ENCODE measurements around the gene MFSD11.
"Not testable (repeated sequence)": the region's sequence is repeated elsewhere in the genome, so short reads cannot be mapped to it uniquely, and the experiment has no call there.

Gene MFSD11

GRCh38 chr17:76748657-76749056, 10.7 kb downstream of the MFSD11 start:
- DNase-seq = no peak

- no peak for DNase-seq
These were observed 13.6 kb downstream of the MFSD11 start for GRCh38 chr17:76751416-76751993.

DNA sequence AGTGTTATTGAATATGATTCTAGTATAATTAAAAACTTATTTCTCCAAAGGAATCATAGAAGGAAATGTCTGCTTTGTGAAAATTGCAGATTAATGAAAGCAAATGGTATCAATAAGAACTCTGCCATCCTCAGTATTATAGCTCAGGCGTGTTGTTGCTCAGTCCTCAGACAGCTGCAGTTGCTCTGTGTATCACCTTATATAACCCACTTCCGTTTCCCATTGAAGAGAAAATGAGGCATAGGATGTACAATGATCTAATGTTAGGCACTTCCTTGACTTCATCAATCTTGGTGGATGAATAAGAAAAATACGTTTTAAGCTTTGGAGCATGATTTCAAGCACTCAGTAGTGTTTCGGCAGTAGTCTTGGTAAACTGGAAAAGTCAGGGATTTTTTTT, 14.1 kb downstream of the MFSD11 start:
- no peak for DNase-seq

DNA sequence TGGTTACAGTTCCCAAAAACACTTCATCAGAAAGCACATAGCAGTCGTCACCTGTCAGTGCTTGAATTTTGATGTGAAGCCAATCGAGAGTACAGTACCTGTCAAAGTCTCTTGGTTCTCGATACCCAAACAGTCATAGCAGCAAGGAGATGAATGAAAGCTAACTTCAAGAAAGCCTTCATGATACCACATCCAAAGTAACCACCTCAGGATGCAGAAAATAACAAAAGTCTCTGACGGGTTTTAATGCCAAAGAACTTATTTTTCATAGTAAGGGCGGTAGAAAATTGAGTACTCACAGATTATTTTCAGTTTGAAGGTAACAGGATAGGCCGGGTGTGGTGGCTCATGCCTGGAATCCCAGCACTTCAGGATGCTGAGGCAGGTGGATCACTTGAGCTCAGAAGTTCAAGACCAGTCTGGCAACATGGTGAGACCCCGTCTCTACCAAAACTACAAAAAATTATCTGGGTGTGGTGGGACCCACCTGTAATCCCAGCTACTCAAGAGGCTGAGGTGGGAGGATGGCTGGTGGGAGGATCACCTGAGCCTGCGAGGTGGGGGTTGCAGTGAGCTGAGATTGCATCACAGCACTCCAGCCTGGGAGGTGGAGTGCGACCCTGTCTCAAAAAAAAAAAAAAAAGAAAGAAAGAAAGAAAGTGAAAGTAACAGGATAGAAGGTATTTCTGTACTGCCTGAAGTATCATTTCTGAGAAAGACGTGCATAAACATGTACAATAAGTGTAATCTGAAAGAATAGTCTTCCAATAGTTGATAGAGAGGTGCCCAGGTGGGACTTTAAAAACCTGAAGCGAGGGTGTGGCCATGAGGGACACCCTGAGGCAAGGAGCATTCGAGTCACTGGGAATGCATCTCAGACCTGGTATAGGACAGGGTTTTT, 15.4 kb downstream of the MFSD11 start:
- no peak for DNase-seq

GRCh38 chr17:76755285-76755684, 17.4 kb downstream of the MFSD11 start:
- DNase-seq = no peak

DNA sequence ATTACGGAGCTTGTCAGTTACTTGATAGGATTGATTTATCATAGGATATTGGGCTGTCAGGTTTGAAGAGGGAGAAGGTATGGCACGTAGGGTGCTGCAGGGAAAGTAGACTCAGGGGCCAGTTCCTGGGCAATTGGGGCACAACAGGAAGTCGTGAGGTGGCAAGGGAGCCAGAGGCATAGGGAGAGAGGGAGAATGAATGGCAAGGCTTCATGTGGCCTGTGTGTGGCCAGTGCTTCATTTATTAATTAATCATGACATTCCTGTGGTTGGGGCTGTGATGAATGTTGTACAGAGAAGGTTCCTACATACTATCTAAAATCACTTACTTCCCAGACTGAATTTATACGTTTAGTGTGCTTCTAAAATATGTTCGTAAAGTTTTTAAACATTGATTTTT, 19.3 kb downstream of the MFSD11 start:
- DNase-seq = no peak

GRCh38 chr17:76758570-76758969, 20.7 kb downstream of the MFSD11 start:
- no peak for DNase-seq

- DNase-seq = no peak
These were observed 35.1 kb downstream of the MFSD11 start for GRCh38 chr17:76772842-76773525.

GRCh38 chr17:76775021-76775600, 37.2 kb downstream of the MFSD11 start:
- DNase-seq = no peak

GRCh38 chr17:76781056-76781982, 43.4 kb downstream of the MFSD11 start:
- DNase-seq = no peak

GRCh38 chr17:76783146-76783545, 45.2 kb downstream of the MFSD11 start:
- no peak for DNase-seq

DNA sequence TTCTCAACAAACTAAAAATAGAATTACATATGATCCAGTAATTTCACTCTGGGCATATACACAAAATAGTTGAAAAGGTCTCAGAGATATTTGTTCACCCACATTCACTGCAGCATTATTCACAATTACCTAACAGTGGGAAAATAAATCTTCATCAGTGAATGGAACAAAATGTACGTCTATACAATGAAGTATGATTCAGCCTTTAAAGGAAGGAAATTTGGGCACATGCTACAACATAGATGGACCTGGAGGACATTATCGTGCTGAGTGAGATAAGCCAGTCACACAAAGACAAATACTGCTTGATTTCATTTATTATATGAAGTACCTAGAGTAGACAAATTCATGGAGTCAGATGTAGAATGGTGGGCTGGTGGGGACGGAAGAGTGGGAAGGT, 47.0 kb downstream of the MFSD11 start:
- no peak for DNase-seq

DNA sequence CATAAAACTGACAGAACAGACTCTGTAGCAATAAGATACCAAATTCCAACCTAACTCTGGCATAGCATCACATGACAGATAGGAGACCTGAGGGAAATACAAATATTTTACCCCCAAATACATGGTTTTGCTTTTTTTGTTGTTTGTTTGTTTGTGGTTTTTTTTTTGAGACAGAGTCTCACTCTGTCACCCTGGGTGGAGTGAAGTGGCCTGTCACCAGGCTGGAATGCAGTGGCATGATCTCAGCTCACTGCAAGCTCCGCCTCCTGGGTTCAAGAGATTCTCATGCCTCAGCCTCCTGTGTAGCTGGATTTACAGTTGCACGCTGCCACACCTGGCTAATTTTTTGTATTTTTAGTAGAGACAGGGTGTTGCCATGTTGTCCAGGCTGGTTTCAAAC, 49.9 kb downstream of the MFSD11 start:
- not testable (repeated sequence) for DNase-seq

DNA sequence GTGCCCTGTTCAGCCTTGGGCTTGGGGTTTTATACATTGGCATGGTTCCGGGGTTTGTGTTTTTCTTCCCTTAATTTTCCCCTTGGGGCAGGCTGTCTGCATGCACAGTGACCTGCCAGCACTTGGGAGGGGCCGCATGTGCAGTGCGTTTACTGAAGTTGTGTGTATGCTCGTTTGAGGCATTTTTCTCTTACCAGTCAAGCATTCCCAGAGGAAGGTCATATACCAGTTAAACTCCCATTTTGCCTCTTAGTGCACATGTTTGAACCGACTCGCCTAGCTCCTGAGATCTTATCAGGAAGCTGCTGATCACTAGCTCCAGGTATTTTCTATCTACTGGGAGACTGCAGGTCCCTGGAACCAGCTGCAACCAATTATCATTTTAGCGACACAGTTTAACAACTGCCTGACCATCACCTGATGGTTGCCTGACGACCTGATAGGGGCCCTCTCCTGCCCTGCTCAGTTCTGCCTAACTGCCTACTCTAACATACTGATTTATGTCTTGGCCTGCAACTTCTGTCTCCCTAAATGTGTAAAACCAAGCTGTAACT, 51.4 kb downstream of the MFSD11 start:
- DNase-seq = no peak

GRCh38 chr17:76791053-76791980, 53.4 kb downstream of the MFSD11 start:
- DNase-seq = no peak

DNA sequence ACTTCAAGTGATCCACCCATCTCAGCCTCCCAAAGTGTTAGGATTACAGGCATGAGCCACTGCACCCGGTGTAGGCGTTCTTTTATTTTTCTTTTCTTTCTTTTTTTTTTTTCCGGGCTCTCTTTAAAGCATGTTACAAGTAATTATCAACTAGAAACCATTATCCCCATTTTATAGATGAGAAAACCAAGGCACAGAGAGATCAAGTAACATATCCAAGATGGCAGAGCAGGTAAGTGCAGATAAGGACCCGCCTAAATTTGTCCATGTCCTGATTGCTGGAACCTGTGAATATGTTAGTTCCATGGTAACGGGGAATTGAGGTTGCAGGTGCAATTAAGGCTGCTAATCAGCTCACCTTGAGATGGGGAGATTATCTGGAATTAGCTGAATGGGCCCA, 54.4 kb downstream of the MFSD11 start:
- DNase-seq = no peak

- no peak for DNase-seq
These were observed 55.9 kb downstream of the MFSD11 start for GRCh38 chr17:76793775-76794174.

DNA sequence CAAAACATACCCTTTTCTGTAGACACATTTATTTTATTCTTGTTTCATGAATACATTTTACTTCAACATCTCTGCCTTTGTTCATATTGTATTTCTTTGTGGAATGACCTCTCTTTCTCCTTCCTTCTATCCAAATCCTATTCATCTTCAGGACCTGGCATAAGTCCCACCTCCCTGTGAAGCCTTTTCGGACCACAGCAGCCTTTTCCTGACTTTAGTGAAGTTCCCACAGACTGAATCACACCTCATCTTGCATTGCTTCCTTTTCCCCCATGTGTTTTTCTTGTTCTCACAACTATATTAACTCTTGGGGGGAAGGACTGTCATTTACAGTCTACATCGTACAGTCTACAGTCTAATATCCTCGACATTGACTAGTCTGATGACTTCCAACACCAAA, 58.2 kb downstream of the MFSD11 start:
- DNase-seq = no peak

- DNase-seq = no peak
These were observed 59.4 kb downstream of the MFSD11 start for GRCh38 chr17:76797241-76797840.

DNA sequence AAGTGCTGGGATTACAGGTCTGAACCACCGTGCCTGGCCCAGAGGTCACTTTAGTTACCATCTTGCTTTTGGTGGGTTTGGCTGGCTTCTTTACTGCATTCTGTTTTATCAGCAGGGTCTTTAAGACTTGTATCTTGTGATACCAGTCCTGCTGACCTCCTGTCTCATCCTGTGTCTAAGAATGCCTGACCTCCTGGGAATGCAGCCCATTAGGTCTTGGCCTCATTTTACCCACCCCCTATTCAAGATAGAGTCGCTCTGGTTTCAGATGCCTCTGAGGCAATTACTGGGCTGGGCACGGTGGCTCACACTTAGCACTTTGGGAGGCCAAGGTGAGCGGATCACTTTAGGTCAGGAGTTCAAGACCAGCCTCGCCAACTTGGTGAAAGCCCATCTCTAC, 63.8 kb downstream of the MFSD11 start:
- DNase-seq = no peak

All from right kidney (tissue), 1 donor.